ENCODE results near the gene SLC17A6. TPM values are rescaled to one million over a fixed set of nuclear protein-coding genes. Genes with fewer than 3 reads are reported as not detected.

The SLC17A6 gene
- polyA plus RNA-seq, 1 experiment: not detected

DNA sequence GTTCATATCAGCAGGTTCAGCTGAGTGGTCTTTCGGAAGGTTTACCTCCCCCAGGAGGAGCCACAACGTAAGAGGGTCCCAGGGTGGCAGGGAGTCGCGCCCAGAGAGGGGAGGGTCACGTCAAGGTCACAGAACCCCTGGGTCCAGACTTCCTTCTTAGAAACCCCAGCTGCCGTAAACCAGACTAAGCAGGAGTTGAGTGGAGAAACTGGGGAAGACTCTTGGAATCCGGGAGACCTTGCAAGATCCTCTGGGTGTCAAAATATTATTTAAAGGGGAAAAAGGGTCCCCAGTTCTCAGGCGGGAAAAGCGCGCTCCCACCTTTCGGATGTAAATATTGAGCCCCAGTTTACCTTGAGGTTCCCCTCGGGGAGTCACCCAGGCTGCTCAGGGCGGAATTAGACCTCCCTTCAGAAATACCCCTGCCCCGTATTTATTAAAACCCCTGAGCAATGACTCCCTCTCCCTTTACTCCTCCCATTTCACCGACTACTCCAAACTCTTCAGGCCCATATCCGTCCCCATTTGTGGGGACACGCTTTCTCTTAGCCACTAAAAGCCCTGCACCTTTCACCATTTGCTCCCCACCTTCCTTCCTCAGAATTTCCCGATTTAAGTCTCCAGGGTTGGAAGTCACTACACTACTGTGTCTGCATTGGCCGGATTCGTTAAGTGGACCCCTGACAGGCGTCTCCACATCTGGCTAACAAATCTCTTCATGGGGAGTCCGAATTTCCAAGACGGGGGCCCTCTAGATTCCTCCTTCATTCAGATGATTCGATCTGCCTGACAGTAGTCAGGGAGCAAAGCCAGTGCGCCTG lies 4.2 kb downstream of the SLC17A6 start:
- CTCF ChIA-PET: no interaction called here
- Histone ChIP-seq H3K4me3 (ENCODE audit: low read depth, low read length) (no peak overlapping the region), H3K9me3 (ENCODE audit: control insufficient read depth, insufficient read depth, low read length) (peaks cover 6% of the 10 kb centered on the region; the same call in 1 of the 2 replicates), H3K27me3 (ENCODE audit: control insufficient read depth, insufficient read depth, low read length) (peaks cover 55% of the 10 kb centered on the region), H3K27ac (ENCODE audit: low read depth, low read length) (no peak overlapping the region)
- POLR2A ChIA-PET: no interaction called here
- no peak for DNase-seq (ENCODE audit: low read depth, low spot score)
- no peak for TF ChIP-seq CTCF (IDR thresholded peaks at IDR 0.05; ENCODE audit: low read depth, low read length)

- POLR2A ChIA-PET: no interaction called here
- Histone ChIP-seq H3K9me3 (ENCODE audit: control insufficient read depth, insufficient read depth, low read length) (peaks cover 6% of the 10 kb centered on the region; the same call in 1 of the 2 replicates), H3K27ac (ENCODE audit: low read depth, low read length) (no peak overlapping the region), H3K4me3 (ENCODE audit: low read depth, low read length) (no peak overlapping the region), H3K27me3 (ENCODE audit: control insufficient read depth, insufficient read depth, low read length) (peaks cover 52% of the 10 kb centered on the region)
- no peak for DNase-seq (ENCODE audit: low read depth, low spot score)
- no peak for TF ChIP-seq CTCF (IDR thresholded peaks at IDR 0.05; ENCODE audit: low read depth, low read length)
- CTCF ChIA-PET: no interaction called here
Observed at GRCh38 chr11:22343032-22343324, 4.8 kb downstream of the SLC17A6 start.

DNA sequence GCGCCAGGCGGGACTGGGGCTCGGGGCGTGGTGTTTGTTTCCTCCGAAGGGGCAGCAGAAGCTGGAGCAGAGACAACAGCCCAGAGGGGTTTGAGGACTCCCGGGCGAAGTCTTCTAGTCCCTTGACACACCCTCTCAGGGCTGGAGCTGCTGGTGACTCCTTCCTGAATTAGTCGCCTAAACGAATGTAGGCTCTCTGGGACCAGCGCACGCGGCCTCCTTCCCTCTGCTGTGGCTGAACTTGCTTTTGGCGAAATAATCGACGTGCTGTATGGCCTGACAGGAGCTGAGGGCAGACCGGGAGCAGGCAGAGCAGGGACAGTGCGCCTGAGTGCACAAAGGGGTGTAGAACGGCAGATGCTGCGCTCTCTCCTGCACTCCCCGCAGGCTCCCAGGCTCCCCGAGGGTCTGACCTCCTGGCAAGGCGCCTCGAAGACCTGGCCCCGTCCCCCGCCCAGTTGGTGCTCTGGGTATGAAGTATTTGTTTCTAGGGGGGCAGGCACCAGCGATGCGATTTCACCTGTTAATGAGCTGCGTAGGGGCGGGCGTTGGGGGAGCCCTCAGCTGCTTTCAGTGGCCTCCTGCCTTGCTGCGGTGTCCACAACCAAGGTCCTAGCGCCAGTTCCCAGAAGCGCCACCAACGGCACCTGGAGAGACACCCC lies 5.3 kb downstream of the SLC17A6 start:
- ChIA-PET POLR2A (no interaction called here), CTCF (no interaction called here)
- TF ChIP-seq CTCF (IDR thresholded peaks at IDR 0.05; ENCODE audit: low read depth, low read length): no peak
- Histone ChIP-seq H3K27ac (ENCODE audit: low read depth, low read length) (no peak overlapping the region), H3K4me3 (ENCODE audit: low read depth, low read length) (no peak overlapping the region), H3K9me3 (ENCODE audit: control insufficient read depth, insufficient read depth, low read length) (peaks cover 6% of the 10 kb centered on the region; the same call in 1 of the 2 replicates), H3K27me3 (ENCODE audit: control insufficient read depth, insufficient read depth, low read length) (peaks cover 47% of the 10 kb centered on the region)
- DNase-seq (ENCODE audit: low read depth, low spot score): no peak

GRCh38 chr11:22344081-22344480 lies 5.9 kb downstream of the SLC17A6 start:
- DNase-seq (ENCODE audit: low read depth, low spot score): no peak
- H3K9me3 ChIP-seq (ENCODE audit: control insufficient read depth, insufficient read depth, low read length): peaks cover 6% of the 10 kb centered on the region; the same call in 1 of the 2 replicates
- CTCF ChIA-PET: no interaction called here
- no peak overlapping the region for H3K27ac ChIP-seq (ENCODE audit: low read depth, low read length)
- TF ChIP-seq CTCF (IDR thresholded peaks at IDR 0.05; ENCODE audit: low read depth, low read length): no peak
- no peak overlapping the region for H3K4me3 ChIP-seq (ENCODE audit: low read depth, low read length)
- POLR2A ChIA-PET: no interaction called here
- peaks cover 45% of the 10 kb centered on the region for H3K27me3 ChIP-seq (ENCODE audit: control insufficient read depth, insufficient read depth, low read length)

- POLR2A ChIA-PET: no interaction called here
- H3K9me3 ChIP-seq (ENCODE audit: control insufficient read depth, insufficient read depth, low read length): peaks cover 4% of the 10 kb centered on the region; the same call in 1 of the 2 replicates
- H3K27me3 ChIP-seq (ENCODE audit: control insufficient read depth, insufficient read depth, low read length): peaks cover 24% of the 10 kb centered on the region
- CTCF ChIA-PET: no interaction called here
- no peak for TF ChIP-seq CTCF (IDR thresholded peaks at IDR 0.05; ENCODE audit: low read depth, low read length)
- H3K27ac ChIP-seq (ENCODE audit: low read depth, low read length): no peak overlapping the region
- H3K4me3 ChIP-seq (ENCODE audit: low read depth, low read length): no peak overlapping the region
- no peak for DNase-seq (ENCODE audit: low read depth, low spot score)
Observed at GRCh38 chr11:22346282-22346681, 8.1 kb downstream of the SLC17A6 start.

Data from AG04450 (cell line).